ENCODE measurements around the gene MLIP.

MLIP gene

GRCh38 chr6:54142889-54143519 is 31.8 kb downstream of the MLIP start:
- no peaks in the 10 kb centered on the region for H3K36me3 ChIP-seq (replicated peaks; ENCODE audit: low read depth, low read length)
- no peak for TF ChIP-seq EZH2phosphoT487 (IDR thresholded peaks at IDR 0.05; ENCODE audit: low read depth)
- no peak for TF ChIP-seq CTCF (IDR thresholded peaks at IDR 0.05; ENCODE audit: low read depth, low read length)
- H3K4me3 ChIP-seq (ENCODE audit: low read length), result no peak overlapping the region
- no peaks in the 10 kb centered on the region for H3K4me1 ChIP-seq (ENCODE audit: low read length)
- H3K4me2 ChIP-seq (ENCODE audit: low read length), result no peak overlapping the region
- no peaks in the 10 kb centered on the region for H4K20me1 ChIP-seq (ENCODE audit: insufficient read depth, low read length)
- no peak overlapping the region for H3K9ac ChIP-seq (ENCODE audit: low read length)
- no peak overlapping the region for H3K27ac ChIP-seq (ENCODE audit: low read length)
- H3K27me3 ChIP-seq (ENCODE audit: low read depth, low read length), result no peaks in the 10 kb centered on the region
- no peaks in the 10 kb centered on the region for H3K9me3 ChIP-seq (ENCODE audit: insufficient read depth, low read length)
- no peaks in the 10 kb centered on the region for H3K79me2 ChIP-seq (ENCODE audit: low read length)
- H2AFZ ChIP-seq (ENCODE audit: low read depth, low read length), result no peak overlapping the region

GRCh38 chr6:54151861-54152260 is 40.6 kb downstream of the MLIP start:
- no peaks in the 10 kb centered on the region for H3K36me3 ChIP-seq (replicated peaks; ENCODE audit: low read depth, low read length)
- no peaks in the 10 kb centered on the region for H3K9me3 ChIP-seq (ENCODE audit: insufficient read depth, low read length)
- no peak overlapping the region for H3K9ac ChIP-seq (ENCODE audit: low read length)
- no peaks in the 10 kb centered on the region for H3K79me2 ChIP-seq (ENCODE audit: low read length)
- no peaks in the 10 kb centered on the region for H3K4me1 ChIP-seq (ENCODE audit: low read length)
- no peak for TF ChIP-seq EZH2phosphoT487 (IDR thresholded peaks at IDR 0.05; ENCODE audit: low read depth)
- TF ChIP-seq CTCF (IDR thresholded peaks at IDR 0.05; ENCODE audit: low read depth, low read length), result no peak
- H4K20me1 ChIP-seq (ENCODE audit: insufficient read depth, low read length), result no peaks in the 10 kb centered on the region
- H3K4me2 ChIP-seq (ENCODE audit: low read length), result no peak overlapping the region
- no peak overlapping the region for H3K4me3 ChIP-seq (ENCODE audit: low read length)
- no peak overlapping the region for H3K27ac ChIP-seq (ENCODE audit: low read length)
- no peak overlapping the region for H2AFZ ChIP-seq (ENCODE audit: low read depth, low read length)
- no peaks in the 10 kb centered on the region for H3K27me3 ChIP-seq (ENCODE audit: low read depth, low read length)

- Histone ChIP-seq H3K4me3 (ENCODE audit: low read length) (no peak overlapping the region), H2AFZ (ENCODE audit: low read depth, low read length) (no peak overlapping the region), H3K27me3 (ENCODE audit: low read depth, low read length) (no peaks in the 10 kb centered on the region), H3K4me2 (ENCODE audit: low read length) (no peak overlapping the region), H3K36me3 (replicated peaks; ENCODE audit: low read depth, low read length) (no peaks in the 10 kb centered on the region), H3K79me2 (ENCODE audit: low read length) (no peaks in the 10 kb centered on the region), H3K27ac (ENCODE audit: low read length) (no peak overlapping the region), H3K9me3 (ENCODE audit: insufficient read depth, low read length) (no peaks in the 10 kb centered on the region), H3K9ac (ENCODE audit: low read length) (no peak overlapping the region), H4K20me1 (ENCODE audit: insufficient read depth, low read length) (no peaks in the 10 kb centered on the region), H3K4me1 (ENCODE audit: low read length) (peaks cover 9% of the 10 kb centered on the region)
- TF ChIP-seq EZH2phosphoT487 (IDR thresholded peaks at IDR 0.05; ENCODE audit: low read depth) (no peak), CTCF (IDR thresholded peaks at IDR 0.05; ENCODE audit: low read depth, low read length) (no peak)
Observed at GRCh38 chr6:54156650-54157250, 45.5 kb downstream of the MLIP start.

GRCh38 chr6:54157405-54157804 is 46.2 kb downstream of the MLIP start:
- no peak overlapping the region for H2AFZ ChIP-seq (ENCODE audit: low read depth, low read length)
- no peaks in the 10 kb centered on the region for H3K36me3 ChIP-seq (replicated peaks; ENCODE audit: low read depth, low read length)
- no peaks in the 10 kb centered on the region for H3K9me3 ChIP-seq (ENCODE audit: insufficient read depth, low read length)
- peaks cover 9% of the 10 kb centered on the region for H3K4me1 ChIP-seq (ENCODE audit: low read length)
- no peak overlapping the region for H3K4me3 ChIP-seq (ENCODE audit: low read length)
- H3K4me2 ChIP-seq (ENCODE audit: low read length), result no peak overlapping the region
- TF ChIP-seq CTCF (IDR thresholded peaks at IDR 0.05; ENCODE audit: low read depth, low read length), result no peak
- no peak for TF ChIP-seq EZH2phosphoT487 (IDR thresholded peaks at IDR 0.05; ENCODE audit: low read depth)
- no peaks in the 10 kb centered on the region for H3K79me2 ChIP-seq (ENCODE audit: low read length)
- H3K9ac ChIP-seq (ENCODE audit: low read length), result no peak overlapping the region
- H3K27ac ChIP-seq (ENCODE audit: low read length), result no peak overlapping the region
- no peaks in the 10 kb centered on the region for H4K20me1 ChIP-seq (ENCODE audit: insufficient read depth, low read length)
- H3K27me3 ChIP-seq (ENCODE audit: low read depth, low read length), result no peaks in the 10 kb centered on the region
